Neural cell (in vitro differentiated cells): ENCODE results near the gene RAPGEF4. TPM values are rescaled to one million over a fixed set of nuclear protein-coding genes. Genes with fewer than 3 reads are reported as not detected.
A peak's percentile ranks its signal among the peaks of the same experiment; 100 is the strongest.

Source experiments
- H2AFZ ChIP-seq: fragments of 200-600, 300-800 bp; sonication (generic), shearing (Covaris generic); 2 replicates; pipeline ENCODE4 v1.6.0; 2014; ENCODE audit warnings: low read depth, mild to moderate bottlenecking, antibody characterized with exemption, low read length, moderate library complexity
- H3F3A ChIP-seq: fragments of 200-600 bp; shearing (Covaris generic); 2 replicates; pipeline ENCODE4 v1.6.1; 2016; ENCODE audit warnings: mild to moderate bottlenecking, moderate library complexity, mixed read lengths, antibody characterized with exemption, low read length; ENCODE audit not compliant: insufficient read depth, poor library complexity, severe bottlenecking
- H3K27ac ChIP-seq: fragments of 200-600, 300-800 bp; sonication (generic), shearing (Covaris generic); 2 replicates; pipeline ENCODE4 v1.5.1; 2014; ENCODE audit warnings: mild to moderate bottlenecking, low read length, moderate library complexity
- H3K27me3 ChIP-seq: fragments of 300-800, 200-600 bp; sonication (generic), shearing (Covaris generic); 2 replicates; pipeline ENCODE4 v1.6.0; 2014; ENCODE audit warnings: mild to moderate bottlenecking, low read depth, low read length, moderate library complexity; ENCODE audit not compliant: insufficient read depth
- H3K36me3 ChIP-seq: fragments of 300-800, 200-600 bp; sonication (generic), shearing (Covaris generic); 2 replicates; pipeline ENCODE4 v1.5.1; 2014; ENCODE audit warnings: mild to moderate bottlenecking, antibody characterized with exemption, low read length, moderate library complexity; ENCODE audit not compliant: insufficient read depth
- H3K4me2 ChIP-seq: fragments of 300-800, 200-600 bp; sonication (generic), shearing (Covaris generic); 2 replicates; pipeline ENCODE4 v1.6.0; 2014; ENCODE audit warnings: mild to moderate bottlenecking, low read length
- H3K4me3 ChIP-seq: fragments of 300-800, 200-600 bp; sonication (generic), shearing (Covaris generic); 2 replicates; pipeline ENCODE4 v1.5.1; 2014; ENCODE audit warnings: mild to moderate bottlenecking, low read length, moderate library complexity
- H3K79me2 ChIP-seq: fragments of 200-600 bp; shearing (Covaris generic); replicated peaks from 2 replicates; pipeline ENCODE4 v1.6.0; 2014; ENCODE audit warnings: mild to moderate bottlenecking, low read length, moderate library complexity; ENCODE audit not compliant: insufficient read depth
- H3K9ac ChIP-seq: fragments of 300-800, 200-600 bp; sonication (generic), shearing (Covaris generic); 2 replicates; pipeline ENCODE4 v1.6.1; 2016; ENCODE audit warnings: mild to moderate bottlenecking, low read length, mixed read lengths
- H3K9me2 ChIP-seq: fragments of 200-600 bp; shearing (Covaris generic); 2 replicates; pipeline ENCODE4 v1.6.1; 2016; ENCODE audit warnings: mild to moderate bottlenecking, low read length, mixed read lengths; ENCODE audit not compliant: insufficient read depth
- H3K9me3 ChIP-seq: fragments of 200-600, 300-800 bp; sonication (generic), shearing (Covaris generic); 2 replicates; pipeline ENCODE4 v1.6.1; 2016; ENCODE audit warnings: mild to moderate bottlenecking, mixed run types, low read length, moderate library complexity, mixed read lengths
- H4K20me1 ChIP-seq: fragments of 200-600 bp; shearing (Covaris generic); 2 replicates; pipeline ENCODE4 v1.6.1; 2016; ENCODE audit warnings: mild to moderate bottlenecking, mixed run types; ENCODE audit not compliant: insufficient read depth
- CTCF ChIP-seq: fragments of 450-650 bp; IDR thresholded peaks from 2 replicates; pipeline ENCODE4 v1.5.1; 2014; ENCODE audit warnings: antibody characterized with exemption, mild to moderate bottlenecking, moderate library complexity; ENCODE audit not compliant: poor library complexity, severe bottlenecking
- EP300 ChIP-seq: fragments of 450-650 bp; conservative IDR thresholded peaks from 2 replicates; pipeline ENCODE4 v1.6.1; 2014; ENCODE audit warnings: antibody characterized with exemption, mild to moderate bottlenecking, moderate library complexity; ENCODE audit not compliant: poor library complexity, severe bottlenecking
- EZH2 ChIP-seq: fragments of 200-600, 300-800 bp; shearing (Covaris generic), sonication (generic); IDR thresholded peaks from 2 replicates; pipeline ENCODE4 v1.6.1; 2014; ENCODE audit warnings: antibody characterized with exemption, low read length, borderline replicate concordance, mild to moderate bottlenecking; ENCODE audit not compliant: insufficient read depth, poor library complexity, severe bottlenecking
- MXI1 ChIP-seq: fragments of 450-650 bp; conservative IDR thresholded peaks from 2 replicates; pipeline ENCODE4 v1.6.1; 2014; ENCODE audit warnings: antibody characterized with exemption, mild to moderate bottlenecking; ENCODE audit not compliant: poor library complexity, severe bottlenecking
- POLR2AphosphoS5 ChIP-seq: IDR thresholded peaks from 2 replicates; pipeline ENCODE4 v1.6.1; 2012
- RAD21 ChIP-seq: fragments of 450-650 bp; conservative IDR thresholded peaks from 2 replicates; pipeline ENCODE4 v1.6.1; 2014; ENCODE audit warnings: antibody characterized with exemption, mild to moderate bottlenecking, moderate library complexity
- SMC3 ChIP-seq: fragments of 450-650 bp; conservative IDR thresholded peaks from 2 replicates; pipeline ENCODE4 v1.6.1; 2014; ENCODE audit warnings: antibody characterized with exemption, mild to moderate bottlenecking, moderate library complexity; ENCODE audit not compliant: poor library complexity
- TAF1 ChIP-seq: IDR thresholded peaks from 2 replicates; pipeline ENCODE4 v1.6.1; 2012; ENCODE audit warnings: low read depth
- polyA plus RNA-seq: library from polyadenylated mRNA; depleted of rRNA; stranded (reverse); fragments of >200 nt; gene quantifications from 2 replicates; pipeline ENCODE4 v1.2.3, GENCODE V29; 2014
- TF ChIP-seq, protein P1 (sequence below): IDR thresholded peaks from 2 replicates; pipeline ENCODE4 v1.6.1; 2012; ENCODE audit warnings: borderline replicate concordance

Gene RAPGEF4
- polyA plus RNA-seq, 1 donor from 2014 or later: 10.4 TPM

DNA sequence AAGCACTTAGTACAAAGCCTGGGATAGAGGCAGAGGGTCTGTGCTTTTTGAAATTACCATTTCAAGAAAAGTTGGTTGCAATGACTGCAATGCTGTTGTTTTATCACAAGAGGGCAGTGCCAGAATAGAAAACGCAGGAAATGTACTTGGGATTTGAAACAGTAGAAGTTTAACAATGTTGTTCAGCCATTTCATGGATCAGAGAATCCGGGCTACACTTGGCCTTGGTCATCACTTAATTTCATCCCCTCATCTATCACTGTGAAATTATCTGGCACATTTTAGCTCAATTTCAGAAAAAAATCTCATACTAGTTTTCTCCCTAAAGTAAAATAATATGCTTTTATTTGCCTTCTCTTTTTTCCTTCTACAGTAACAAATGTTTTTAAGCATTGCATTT lies 70.8 kb downstream of the RAPGEF4 start:
- TF ChIP-seq SMC3 (peak; percentile 96), CTCF (peak; percentile 95), RAD21 (peak; percentile 96), TAF1 (no peak)
- TF ChIP-seq, protein P1, sequence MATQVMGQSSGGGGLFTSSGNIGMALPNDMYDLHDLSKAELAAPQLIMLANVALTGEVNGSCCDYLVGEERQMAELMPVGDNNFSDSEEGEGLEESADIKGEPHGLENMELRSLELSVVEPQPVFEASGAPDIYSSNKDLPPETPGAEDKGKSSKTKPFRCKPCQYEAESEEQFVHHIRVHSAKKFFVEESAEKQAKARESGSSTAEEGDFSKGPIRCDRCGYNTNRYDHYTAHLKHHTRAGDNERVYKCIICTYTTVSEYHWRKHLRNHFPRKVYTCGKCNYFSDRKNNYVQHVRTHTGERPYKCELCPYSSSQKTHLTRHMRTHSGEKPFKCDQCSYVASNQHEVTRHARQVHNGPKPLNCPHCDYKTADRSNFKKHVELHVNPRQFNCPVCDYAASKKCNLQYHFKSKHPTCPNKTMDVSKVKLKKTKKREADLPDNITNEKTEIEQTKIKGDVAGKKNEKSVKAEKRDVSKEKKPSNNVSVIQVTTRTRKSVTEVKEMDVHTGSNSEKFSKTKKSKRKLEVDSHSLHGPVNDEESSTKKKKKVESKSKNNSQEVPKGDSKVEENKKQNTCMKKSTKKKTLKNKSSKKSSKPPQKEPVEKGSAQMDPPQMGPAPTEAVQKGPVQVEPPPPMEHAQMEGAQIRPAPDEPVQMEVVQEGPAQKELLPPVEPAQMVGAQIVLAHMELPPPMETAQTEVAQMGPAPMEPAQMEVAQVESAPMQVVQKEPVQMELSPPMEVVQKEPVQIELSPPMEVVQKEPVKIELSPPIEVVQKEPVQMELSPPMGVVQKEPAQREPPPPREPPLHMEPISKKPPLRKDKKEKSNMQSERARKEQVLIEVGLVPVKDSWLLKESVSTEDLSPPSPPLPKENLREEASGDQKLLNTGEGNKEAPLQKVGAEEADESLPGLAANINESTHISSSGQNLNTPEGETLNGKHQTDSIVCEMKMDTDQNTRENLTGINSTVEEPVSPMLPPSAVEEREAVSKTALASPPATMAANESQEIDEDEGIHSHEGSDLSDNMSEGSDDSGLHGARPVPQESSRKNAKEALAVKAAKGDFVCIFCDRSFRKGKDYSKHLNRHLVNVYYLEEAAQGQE: no peak
- H2AFZ ChIP-seq: no peak overlapping the region
- no peaks in the 10 kb centered on the region for H3K36me3 ChIP-seq
- H3K9me2 ChIP-seq: no peaks in the 10 kb centered on the region
- H3K9me3 ChIP-seq: no peaks in the 10 kb centered on the region
- no peaks in the 10 kb centered on the region for H3F3A ChIP-seq
- no peak overlapping the region for H3K4me3 ChIP-seq
- H4K20me1 ChIP-seq: no peaks in the 10 kb centered on the region
- H3K79me2 ChIP-seq: no peaks in the 10 kb centered on the region
- H3K9ac ChIP-seq: no peak overlapping the region
- no peak overlapping the region for H3K4me2 ChIP-seq
- H3K27me3 ChIP-seq: no peaks in the 10 kb centered on the region
- H3K27ac ChIP-seq: no peak overlapping the region

GRCh38 chr2:172806996-172807395 lies 71.4 kb downstream of the RAPGEF4 start:
- no peak overlapping the region for H3K27ac ChIP-seq
- H3K9me2 ChIP-seq: no peaks in the 10 kb centered on the region
- no peak for TF ChIP-seq MXI1
- no peak for TF ChIP-seq TAF1
- TF ChIP-seq EP300: no peak
- TF ChIP-seq EZH2: no peak
- TF ChIP-seq RAD21: no peak
- TF ChIP-seq SMC3: no peak
- TF ChIP-seq, protein P1: no peak
- no peak for TF ChIP-seq CTCF
- TF ChIP-seq POLR2AphosphoS5: no peak
- no peaks in the 10 kb centered on the region for H4K20me1 ChIP-seq
- H2AFZ ChIP-seq: no peak overlapping the region
- no peaks in the 10 kb centered on the region for H3K79me2 ChIP-seq
- no peaks in the 10 kb centered on the region for H3K27me3 ChIP-seq
- no peaks in the 10 kb centered on the region for H3K36me3 ChIP-seq
- H3F3A ChIP-seq: no peaks in the 10 kb centered on the region
- no peak overlapping the region for H3K4me2 ChIP-seq
- no peak overlapping the region for H3K4me3 ChIP-seq
- no peak overlapping the region for H3K9ac ChIP-seq
- H3K9me3 ChIP-seq: no peaks in the 10 kb centered on the region
